HG02571 (cell line): Measurements from ENCODE around the gene ZBTB26.

Experiments
- ATAC-seq: cut with Tn5 transposase; IDR thresholded peaks from one replicate; pipeline ENCODE4 v1.9.1; 2021; ENCODE audit warnings: mild to moderate bottlenecking, moderate library complexity; ENCODE audit not compliant: unreplicated experiment

The ZBTB26 gene, protein sequence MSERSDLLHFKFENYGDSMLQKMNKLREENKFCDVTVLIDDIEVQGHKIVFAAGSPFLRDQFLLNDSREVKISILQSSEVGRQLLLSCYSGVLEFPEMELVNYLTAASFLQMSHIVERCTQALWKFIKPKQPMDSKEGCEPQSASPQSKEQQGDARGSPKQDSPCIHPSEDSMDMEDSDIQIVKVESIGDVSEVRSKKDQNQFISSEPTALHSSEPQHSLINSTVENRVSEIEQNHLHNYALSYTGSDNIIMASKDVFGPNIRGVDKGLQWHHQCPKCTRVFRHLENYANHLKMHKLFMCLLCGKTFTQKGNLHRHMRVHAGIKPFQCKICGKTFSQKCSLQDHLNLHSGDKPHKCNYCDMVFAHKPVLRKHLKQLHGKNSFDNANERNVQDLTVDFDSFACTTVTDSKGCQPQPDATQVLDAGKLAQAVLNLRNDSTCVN

DNA sequence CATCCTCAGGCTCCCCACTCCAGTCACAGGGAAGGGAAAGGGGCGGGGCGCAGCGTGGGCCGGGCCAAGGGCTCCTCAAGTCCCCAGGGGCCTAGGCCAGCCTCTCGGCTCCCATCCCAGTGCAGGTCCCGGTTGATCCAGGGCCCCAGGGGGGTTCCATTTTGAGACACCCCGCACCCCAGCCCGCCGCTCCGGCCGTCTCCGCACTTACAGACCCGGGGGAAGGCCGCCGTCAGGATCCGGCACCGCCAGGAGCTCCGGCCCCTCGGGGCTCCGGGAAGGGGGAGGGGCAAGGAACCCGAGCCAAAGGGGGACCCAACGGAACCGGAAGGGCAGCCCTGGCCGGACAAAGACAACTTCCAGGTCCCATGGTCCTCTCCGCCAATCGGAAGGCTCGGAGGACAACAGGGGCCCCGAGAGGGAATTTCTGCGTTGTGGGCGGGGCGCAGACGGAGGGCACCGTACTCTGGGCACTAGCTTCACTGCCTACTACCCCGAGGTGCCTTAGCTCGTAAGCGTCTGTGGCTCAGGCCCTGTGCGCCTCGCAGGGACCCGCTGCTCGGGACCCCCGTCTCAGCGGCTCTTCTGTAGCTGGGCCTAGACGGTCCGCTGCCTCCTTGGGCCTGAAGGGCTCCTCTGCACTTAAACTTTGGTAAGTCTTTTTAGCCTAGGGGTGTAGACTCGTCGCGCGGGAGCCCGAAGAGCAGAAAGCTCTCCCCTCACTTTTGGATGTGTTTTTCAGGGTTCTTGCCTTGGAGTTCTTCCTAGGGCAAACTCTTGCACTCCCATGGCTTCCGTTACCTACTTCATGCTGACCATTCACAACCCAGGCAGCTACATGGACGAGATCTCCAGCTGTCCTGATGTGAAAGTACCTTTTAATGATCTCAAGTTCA is at the start of gene ZBTB26:
TSS of gene ZBTB26 (minus strand) at position 287 of the 896 bp plus-strand sequence. CDS start 11,578 bp downstream, outside the sequence.
- peak; percentile 97 for ATAC-seq

DNA sequence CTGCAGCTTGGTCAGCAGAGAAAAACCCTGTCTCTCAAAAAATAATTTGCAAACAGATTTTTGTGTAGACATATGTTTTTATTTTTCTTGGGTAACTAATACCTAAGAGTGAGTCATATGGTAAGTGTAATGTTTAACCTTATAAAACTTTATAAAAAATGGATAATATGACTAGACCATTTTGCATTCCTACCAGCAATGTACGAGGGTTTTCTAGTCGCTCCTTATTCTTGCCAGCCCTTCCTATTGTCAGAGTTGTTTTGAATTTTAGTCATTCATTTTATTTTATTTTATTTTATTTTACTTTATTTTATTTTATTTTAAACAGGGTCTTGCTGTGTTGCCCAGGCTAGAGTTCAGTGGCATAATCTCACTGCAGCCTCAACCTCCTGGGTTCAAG is 47.3 kb upstream of the ZBTB26 start:
- ATAC-seq, result no peak

DNA sequence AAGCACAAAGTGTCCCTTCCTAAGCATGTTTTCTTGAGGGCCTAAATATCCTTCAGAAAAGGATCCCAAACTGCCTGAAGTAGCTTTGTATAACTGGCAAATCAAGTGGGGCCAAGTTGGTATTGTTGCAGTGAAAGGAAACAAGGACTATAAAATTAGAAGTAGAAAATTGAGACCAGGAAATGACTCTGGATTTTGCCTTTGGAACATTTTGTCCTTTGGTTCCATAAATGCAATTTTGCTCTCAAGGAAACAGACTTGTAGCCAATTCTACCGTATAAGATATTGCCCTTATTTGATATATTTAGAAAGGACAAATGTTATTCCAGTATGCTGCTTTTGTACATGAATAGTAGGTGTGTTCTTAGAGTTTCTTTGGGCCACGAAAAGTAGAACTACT is 43.9 kb upstream of the ZBTB26 start:
- no peak for ATAC-seq

DNA sequence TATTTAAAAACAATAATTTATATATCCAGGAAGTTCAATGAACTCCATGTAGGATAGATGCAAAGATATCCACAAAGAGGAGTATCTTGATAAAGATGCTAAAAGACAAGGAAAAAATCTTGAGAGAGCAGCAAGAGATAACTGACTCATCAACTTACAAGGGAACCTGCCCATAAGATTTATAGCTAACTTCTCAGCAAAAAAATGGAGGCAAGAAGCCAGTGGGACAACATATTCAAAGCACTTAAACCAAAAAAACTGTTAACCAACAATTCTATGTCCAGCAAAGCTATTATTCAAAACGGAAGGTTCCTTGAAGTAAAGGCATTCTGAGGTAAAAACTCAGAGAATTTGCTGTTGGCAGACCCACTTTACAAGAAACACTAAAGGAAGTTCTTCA is 29.8 kb upstream of the ZBTB26 start:
- no peak for ATAC-seq

DNA sequence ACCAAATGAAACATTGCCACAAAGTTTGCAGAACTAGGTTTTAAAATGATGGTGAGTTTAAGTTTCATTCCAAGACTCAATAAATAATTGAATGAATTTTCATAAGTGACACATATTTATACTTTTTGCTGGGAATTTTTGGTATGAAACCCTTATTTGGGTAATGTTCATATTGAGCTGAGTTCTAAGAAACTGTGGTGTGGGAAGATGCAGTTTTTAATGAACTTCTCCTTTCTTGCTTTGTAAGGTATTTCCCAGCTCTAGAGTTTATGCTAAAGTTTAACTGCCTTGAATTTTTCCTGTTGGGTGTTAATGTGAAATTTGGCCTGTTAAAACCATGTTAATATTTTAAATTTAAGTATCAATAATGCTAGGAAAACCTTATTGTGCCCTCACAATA is 24.6 kb upstream of the ZBTB26 start:
- no peak for ATAC-seq

DNA sequence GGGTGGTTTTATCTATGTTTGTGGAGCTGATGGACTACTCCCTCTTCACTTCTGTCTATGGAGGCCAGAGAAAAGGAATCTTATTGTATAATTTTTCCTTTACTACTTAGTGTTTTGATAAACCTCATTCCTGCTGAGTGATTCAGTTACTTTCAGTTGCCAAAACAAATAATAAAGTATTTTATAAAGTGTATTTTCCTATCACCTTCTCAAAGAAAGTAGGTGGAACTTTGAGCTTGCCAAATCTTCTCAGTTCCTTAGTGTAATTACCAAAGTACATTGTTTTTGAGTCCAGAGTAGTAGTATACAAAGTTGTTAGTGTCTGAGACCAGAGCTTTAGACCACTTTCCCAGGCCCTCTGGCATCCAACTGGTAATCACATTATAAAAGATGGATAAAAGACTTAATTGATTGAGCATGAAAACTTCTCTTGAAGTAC is 23.0 kb upstream of the ZBTB26 start:
- no peak for ATAC-seq

DNA sequence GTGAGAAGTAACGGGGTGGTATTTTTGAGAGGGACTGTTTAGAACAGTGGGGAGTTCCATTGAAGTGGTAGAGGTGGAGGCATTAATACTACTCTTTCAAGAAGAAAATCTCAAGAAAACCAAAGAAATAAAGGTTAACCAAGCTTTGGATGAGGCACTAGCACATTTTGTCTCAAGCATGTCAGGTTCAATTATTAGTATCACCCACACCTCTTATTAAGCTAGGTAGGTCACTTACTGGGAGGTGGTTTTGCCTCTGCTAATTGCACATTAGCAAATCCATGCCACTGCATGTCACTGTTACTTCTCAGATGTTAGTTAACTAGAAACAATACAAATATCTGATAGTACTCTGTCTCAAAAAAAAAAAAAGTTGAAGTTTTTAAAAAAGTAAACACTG is 19.7 kb upstream of the ZBTB26 start:
- no peak for ATAC-seq

DNA sequence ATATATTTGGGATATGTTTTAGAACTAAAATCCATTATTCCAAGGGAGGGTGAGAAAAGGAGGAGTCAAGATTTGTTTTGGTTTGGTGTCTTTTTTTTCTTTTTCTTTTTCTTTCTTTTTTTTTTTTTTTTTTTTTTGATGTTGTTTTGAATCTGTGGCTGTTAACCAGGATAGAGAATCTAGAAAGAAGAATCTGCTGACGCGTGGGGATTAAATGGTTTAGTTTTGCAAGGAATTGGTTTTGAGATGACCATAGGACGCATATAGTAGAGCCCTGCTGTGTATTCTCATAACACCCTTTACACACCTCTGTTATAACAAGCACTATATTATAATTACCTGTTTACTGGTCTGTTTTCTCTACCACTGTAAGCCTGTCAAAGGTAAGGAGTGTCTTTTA is 19.0 kb upstream of the ZBTB26 start:
- ATAC-seq, result no peak

DNA sequence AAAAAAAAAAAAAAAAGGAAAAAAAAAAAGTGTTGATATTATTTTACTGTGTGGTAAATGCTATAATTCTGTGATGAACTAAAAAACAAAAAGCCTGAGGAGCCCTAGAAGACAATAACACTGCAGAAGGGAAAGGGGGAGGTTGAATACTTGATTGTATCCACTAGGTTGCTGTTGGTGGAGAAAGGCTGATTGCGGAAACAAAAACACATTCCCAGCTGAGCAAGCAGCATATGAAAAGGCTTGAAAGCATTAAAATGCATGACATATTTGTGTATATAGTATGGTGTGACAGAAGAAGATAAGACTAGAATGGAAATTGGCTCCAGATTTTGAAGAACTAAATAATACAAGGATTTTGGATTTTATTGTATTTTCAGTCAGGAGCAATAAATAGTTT is 18.4 kb upstream of the ZBTB26 start:
- ATAC-seq, result no peak

DNA sequence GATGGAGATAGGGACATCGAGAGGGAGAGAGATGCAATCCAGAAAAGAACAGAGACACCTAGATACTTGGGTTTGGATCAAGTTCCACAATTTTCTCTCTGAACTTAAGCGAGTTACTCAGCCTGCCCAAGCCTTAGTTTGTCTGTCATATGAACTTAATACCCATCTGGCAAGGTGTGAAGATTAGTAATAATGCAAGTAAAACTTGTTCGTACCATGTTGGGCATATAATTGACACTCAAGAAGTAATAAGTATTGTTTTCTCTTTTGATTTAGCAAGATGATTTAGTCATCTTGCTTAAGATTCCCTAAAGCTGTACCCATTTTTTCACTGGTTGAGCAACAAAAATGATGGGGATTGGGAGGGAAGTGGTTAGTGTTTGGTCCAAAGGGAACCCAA is 17.0 kb upstream of the ZBTB26 start:
- no peak for ATAC-seq

DNA sequence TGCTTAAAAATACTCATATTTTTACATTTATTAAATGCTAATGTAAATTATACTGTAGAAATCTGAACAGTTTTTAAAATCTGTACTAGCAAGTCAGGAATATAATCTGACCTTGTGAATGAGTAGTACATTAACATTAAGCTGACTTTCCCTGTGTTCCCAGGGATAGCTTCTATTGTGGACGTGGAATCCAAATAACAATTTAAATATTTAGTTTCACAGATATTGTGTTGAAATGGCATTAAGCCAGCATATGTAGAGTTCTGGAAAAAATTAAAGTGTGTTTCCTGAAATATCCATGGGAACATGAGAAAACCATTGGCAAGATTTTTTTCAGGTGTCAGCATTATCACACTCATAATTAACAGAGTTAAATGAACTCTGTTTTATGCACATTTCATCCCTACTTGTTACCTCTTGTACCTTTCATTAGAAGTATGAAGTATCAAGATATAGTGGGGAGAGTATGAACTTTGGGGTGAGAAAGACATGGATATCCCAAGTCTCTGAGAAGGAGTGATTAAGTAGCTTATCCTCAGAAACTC is 15.2 kb upstream of the ZBTB26 start:
- no peak for ATAC-seq

DNA sequence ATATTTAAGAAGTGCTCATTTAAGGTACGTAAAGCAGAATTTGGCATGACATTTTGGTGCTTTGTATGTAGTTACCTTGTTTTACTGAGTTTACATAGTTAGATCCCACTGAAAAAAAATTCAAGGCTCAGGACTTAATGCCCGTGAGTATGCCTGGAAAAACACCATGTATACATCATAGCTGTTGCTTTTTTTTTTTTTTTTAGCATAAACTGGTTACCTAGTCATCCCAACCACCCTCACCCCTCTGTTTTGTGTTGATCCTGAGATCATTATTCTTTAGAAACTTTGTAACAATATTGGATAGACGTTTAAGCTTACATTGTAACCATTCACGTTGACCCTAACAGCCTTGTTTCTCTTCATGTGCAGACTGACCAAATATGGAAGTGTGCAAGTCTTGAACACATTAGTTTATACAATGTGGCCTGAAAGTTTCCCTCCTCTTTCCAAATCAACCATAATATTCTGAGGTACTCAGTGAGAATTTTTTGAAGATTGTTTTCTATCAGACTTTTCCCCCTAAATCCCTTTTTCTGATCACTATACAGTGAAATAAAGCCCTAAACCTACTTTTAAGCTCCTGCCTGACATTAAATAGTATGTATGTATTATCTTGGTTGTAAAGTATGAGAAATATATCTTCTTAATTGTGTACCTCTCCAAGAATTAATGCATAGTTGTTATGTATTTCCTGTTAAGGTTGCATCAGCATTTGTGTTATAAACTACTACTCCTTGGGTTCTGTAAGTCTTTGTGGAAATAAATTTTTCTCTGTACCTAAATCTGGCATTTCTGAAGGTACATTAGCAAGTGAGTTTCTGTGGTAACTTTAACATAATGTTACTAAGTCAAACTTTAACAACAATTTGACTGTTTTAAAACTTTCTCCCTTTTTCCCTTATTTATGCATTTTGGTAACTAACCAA is 13.9 kb upstream of the ZBTB26 start:
- no peak for ATAC-seq

DNA sequence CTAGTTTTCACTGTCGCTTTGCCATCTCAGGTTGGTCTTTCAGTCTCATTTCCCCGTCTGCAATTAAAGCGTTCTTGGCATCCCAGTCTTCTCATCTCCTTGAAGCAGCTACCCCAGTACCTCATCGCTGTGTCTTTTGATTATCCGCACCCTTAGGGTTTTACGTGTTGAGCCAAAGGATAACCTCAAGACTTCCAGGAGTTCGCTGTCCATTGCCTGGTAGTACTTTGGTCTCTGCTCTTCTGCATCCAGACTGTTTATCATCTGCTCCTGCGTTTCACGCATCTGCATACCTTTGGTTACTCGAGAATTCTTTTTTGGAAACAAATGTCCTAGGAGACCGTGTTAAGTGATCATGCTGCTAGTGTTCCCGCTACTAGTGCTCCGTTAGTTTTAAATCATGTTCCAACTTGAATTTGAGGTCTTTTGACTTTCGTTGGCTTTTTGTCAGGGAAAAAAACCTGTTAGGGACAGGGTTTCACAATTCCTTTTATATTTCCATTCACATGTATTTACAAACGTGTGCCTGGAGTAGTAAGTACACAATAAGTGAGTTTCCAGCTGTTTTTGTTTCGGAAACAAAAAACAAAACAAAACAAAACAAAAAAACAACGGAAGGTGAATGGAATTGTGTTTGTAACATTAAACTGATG is 10.4 kb upstream of the ZBTB26 start:
- no peak for ATAC-seq

DNA sequence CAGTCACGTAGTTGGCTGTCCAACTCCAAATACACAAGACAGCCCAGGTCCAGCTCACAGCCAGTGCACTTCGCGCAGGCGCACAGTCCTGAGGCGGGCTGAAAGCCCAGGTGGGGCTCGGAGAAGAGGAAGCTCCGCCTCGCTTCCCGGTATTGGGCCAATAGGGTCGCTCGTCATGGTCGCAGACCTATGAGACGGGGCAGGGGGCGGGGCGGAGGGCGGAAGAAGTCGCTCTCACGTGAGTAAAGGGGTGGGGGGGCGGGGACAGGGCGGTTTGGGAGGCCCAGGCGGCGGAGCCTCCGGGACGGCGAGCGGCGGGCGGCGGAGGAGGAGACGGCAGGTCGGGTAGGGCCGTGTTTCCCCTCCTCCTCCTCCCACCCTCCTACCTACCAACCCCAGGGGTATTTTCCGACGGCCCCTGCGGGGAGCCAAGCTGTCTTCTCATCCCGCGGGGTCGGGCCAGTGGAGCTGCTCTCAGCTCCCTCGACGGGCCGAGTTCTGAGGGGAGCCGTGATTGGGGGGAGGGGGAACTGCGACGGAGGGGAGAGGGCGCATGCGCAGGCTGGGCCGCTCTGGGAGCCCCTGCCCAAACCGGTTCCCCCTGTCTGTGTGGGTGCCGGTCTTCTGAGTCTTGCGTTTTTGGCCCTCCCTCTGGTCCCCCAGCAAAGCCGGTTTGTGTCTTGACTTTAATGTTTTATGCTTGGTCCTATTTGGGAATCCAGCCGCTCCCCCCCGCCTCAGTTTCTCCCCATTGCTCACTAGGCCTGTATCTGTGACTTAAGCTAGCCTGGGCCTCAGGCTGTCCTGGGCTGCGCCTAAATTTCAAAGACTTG is 9.7 kb upstream of the ZBTB26 start, which contains the start of gene RABGAP1:
TSS of gene RABGAP1 (plus strand) at position 272 of the 833 bp plus-strand sequence. CDS start 16,040 bp downstream, outside the sequence.
- ATAC-seq, result peak; percentile 97

DNA sequence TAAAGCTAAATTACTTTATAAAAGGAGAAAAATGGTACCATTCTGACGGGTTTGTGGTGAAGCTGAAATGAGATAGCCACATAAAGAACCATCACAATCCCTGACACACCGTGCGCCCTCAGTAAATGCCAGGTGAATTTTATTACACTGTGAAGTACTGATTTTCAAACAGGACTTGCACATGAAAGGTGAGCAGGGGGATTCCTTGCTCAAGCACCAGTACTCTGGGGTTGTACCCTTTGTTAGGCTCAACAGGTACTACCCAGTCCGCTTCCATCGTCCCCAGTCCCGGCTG is 9.1 kb upstream of the ZBTB26 start:
- ATAC-seq, result no peak

DNA sequence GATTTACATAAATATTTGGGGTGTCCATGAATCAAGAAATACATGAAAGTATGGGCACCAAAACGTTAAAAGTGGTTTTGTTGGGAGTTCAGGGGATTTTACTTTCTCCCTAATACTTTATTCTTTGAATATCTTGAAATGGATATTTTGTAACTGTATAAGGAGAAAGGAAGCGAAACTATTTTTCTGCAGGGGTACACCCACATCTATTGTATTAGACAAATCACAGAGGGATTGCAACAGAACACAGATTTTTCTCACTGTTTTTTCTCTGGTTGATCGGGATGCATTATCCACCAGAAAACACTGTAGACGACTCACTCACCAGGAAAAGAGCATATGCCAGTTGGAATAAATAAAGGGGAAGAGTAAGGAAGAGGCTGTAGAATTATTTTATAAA is 8.3 kb upstream of the ZBTB26 start:
- ATAC-seq, result no peak

DNA sequence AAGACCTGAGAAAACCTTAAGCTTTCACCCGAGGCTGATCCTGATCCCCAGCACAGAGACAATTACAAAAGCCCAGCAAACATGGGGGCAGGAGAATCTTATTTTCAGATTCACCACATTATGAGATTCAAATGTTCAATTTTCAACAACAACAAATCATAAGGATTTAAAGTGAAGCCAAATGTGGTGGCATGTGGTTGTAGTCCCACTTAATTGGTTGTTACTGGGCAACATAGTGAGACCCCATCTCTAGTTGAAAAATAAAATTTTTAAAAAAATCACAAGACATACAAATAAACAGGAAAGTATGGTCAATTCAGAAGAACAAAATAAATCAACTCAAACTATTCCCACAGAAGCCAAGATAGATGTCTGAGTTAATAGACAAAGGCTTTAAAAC is 5.6 kb upstream of the ZBTB26 start:
- ATAC-seq, result no peak

DNA sequence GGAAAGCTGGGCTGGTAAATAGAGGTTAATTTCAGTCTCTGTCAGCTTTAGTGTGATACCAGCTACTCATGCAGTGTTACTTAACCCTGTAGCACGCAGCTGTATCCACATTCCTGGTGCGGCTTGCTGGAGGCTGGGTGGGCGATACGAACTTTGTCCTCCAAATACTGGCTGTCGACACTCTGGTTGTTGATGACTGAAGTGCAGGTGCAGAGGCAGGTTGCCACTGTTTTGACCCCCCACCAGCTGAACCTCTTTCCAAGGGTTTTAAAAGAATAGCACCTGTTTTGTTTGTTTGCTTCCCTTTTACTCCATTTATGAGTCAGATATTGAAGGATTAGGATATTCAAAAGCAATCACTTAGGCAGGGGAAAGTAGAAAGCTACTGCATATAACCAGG is 5.2 kb upstream of the ZBTB26 start:
- ATAC-seq, result no peak

DNA sequence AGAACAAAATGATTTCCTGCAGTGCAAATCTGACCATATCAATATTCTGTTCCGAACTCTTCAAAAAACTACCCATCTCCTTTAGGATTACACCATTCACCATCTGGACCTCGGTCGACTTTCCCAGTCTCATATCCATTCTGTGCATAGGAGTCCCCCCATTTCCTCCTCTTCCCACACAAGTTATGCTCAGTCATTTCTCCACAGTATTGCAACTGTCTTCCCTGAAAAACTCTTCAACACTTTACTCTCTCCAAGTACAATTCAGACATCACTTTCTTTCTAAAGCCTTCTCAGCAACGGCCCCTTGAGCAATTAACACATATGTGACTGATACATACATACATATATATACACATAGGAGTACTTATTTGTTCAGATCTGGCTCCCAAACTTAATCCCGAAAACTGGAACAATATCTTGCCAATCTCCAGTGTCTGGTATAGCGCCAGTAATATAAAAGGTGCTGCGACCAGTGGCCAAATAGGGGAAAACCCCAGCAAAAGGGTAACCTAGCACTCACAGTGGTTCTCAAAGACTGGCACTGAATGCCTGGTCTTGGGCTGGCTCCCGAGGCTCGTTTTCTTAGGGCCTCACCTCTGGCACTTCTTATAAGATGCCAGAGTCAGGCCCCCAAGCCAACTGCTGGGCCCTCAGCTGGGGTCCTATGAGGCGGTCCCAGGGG is 629 bp downstream of the ZBTB26 start:
- no peak for ATAC-seq
